Mesenchymal stem cell (in vitro differentiated cells and primary cell): ENCODE data around the gene GALNT1.

Experiments
- DNase-seq: peaks from one replicate; pipeline ENCODE4 v3.0.0-alpha.2; 2013
- H2AFZ ChIP-seq: one replicate; pipeline ENCODE4 v1.6.1; 2013; ENCODE audit warnings: low read depth, mild to moderate bottlenecking, control low read depth, inconsistent platforms, low read length, moderate library complexity
- H2AK5ac ChIP-seq: 2 replicates; pipeline ENCODE4 v1.6.1; 2013; ENCODE audit warnings: low read length, moderate library complexity, mild to moderate bottlenecking, inconsistent platforms; ENCODE audit not compliant: severe bottlenecking
- H2BK120ac ChIP-seq: one replicate; pipeline ENCODE4 v1.6.1; 2013; ENCODE audit warnings: low read depth, mild to moderate bottlenecking, inconsistent platforms, low read length, moderate library complexity
- H2BK12ac ChIP-seq, 2 experiments: one replicate each; pipeline ENCODE4 v1.6.1; 2013; ENCODE audit warnings: inconsistent platforms in 2 of 2, low read length in 2 of 2, mild to moderate bottlenecking in 2 of 2, moderate library complexity in 2 of 2, control low read depth in 1 of 2
- H2BK15ac ChIP-seq: one replicate; pipeline ENCODE4 v1.6.1; 2013; ENCODE audit warnings: mild to moderate bottlenecking, low read depth, inconsistent platforms; ENCODE audit not compliant: poor library complexity, severe bottlenecking
- H2BK5ac ChIP-seq: 2 replicates; pipeline ENCODE4 v1.6.1; 2013; ENCODE audit warnings: low read depth, mild to moderate bottlenecking, low read length, control low read depth, inconsistent platforms; ENCODE audit not compliant: poor library complexity, severe bottlenecking
- H3K14ac ChIP-seq, 2 experiments: one replicate each; pipeline ENCODE4 v1.6.1; 2013; ENCODE audit warnings: inconsistent platforms in 2 of 2, low read length in 2 of 2, control low read depth in 1 of 2, mild to moderate bottlenecking in 1 of 2, moderate library complexity in 1 of 2
- H3K18ac ChIP-seq, 2 experiments: one replicate each; pipeline ENCODE4 v1.6.1; 2013; ENCODE audit warnings: inconsistent platforms in 2 of 2, low read length in 2 of 2, control low read depth in 1 of 2, low read depth in 1 of 2, mild to moderate bottlenecking in 1 of 2
- H3K23ac ChIP-seq, 2 experiments: one replicate each; pipeline ENCODE4 v1.6.1; 2013; ENCODE audit warnings: inconsistent platforms in 2 of 2, low read length in 2 of 2, mild to moderate bottlenecking in 2 of 2, moderate library complexity in 2 of 2, control low read depth in 1 of 2
- H3K27ac ChIP-seq: 2 replicates; pipeline ENCODE4 v1.5.1; 2013; ENCODE audit warnings: mild to moderate bottlenecking, moderate library complexity, low read length, control low read depth, inconsistent platforms; ENCODE audit not compliant: poor library complexity, severe bottlenecking
- H3K27me3 ChIP-seq, 2 experiments: 2 replicates each; pipeline versions ENCODE4 v1.6.1 to v1.7.0; 2013; ENCODE audit warnings: low read length in 2 of 2, mild to moderate bottlenecking in 2 of 2, moderate library complexity in 2 of 2, control low read depth in 1 of 2, inconsistent platforms in 1 of 2; ENCODE audit not compliant: control insufficient read depth in 1 of 2, insufficient read depth in 1 of 2
- H3K36me3 ChIP-seq, 2 experiments: 2 replicates each; pipeline versions ENCODE4 v1.6.1 to v1.7.0; 2013; ENCODE audit warnings: low read length in 2 of 2, control low read depth in 1 of 2, inconsistent platforms in 1 of 2, low read depth in 1 of 2, mild to moderate bottlenecking in 1 of 2; ENCODE audit not compliant: insufficient read depth in 2 of 2, control insufficient read depth in 1 of 2
- H3K4ac ChIP-seq, 2 experiments: one replicate each; pipeline ENCODE4 v1.6.1; 2013; ENCODE audit warnings: inconsistent platforms in 2 of 2, low read length in 2 of 2, mild to moderate bottlenecking in 2 of 2, moderate library complexity in 2 of 2, control low read depth in 1 of 2, low read depth in 1 of 2
- H3K4me1 ChIP-seq: 2 replicates; pipeline ENCODE4 v1.6.1; 2013; ENCODE audit warnings: low read depth, low read length, control low read depth; ENCODE audit not compliant: control insufficient read depth, insufficient read depth
- H3K4me2 ChIP-seq: 2 replicates; pipeline ENCODE4 v1.6.1; 2013; ENCODE audit warnings: low read length, mild to moderate bottlenecking, inconsistent platforms; ENCODE audit not compliant: poor library complexity, severe bottlenecking
- H3K4me3 ChIP-seq, 2 experiments: 2 replicates each; pipeline versions ENCODE4 v1.5.1 to v1.7.0; 2013; ENCODE audit warnings: low read length in 2 of 2, mild to moderate bottlenecking in 2 of 2, control low read depth in 1 of 2, low read depth in 1 of 2; ENCODE audit not compliant: insufficient read depth in 1 of 2
- H3K79me1 ChIP-seq: replicated peaks from 2 replicates; pipeline ENCODE4 v1.6.1; 2013; ENCODE audit warnings: mild to moderate bottlenecking, control low read depth, low read length, inconsistent platforms; ENCODE audit not compliant: poor library complexity, severe bottlenecking
- H3K9ac ChIP-seq: 2 replicates; pipeline ENCODE4 v1.7.0; 2013; ENCODE audit warnings: mild to moderate bottlenecking, low read length, moderate library complexity
- H3K9me3 ChIP-seq: 2 replicates; pipeline ENCODE4 v1.7.0; 2013; ENCODE audit warnings: mild to moderate bottlenecking, low read length; ENCODE audit not compliant: control insufficient read depth
- H4K8ac ChIP-seq: one replicate; pipeline ENCODE4 v1.6.1; 2013; ENCODE audit warnings: inconsistent platforms, mild to moderate bottlenecking, low read length, moderate library complexity
- H4K91ac ChIP-seq: one replicate; pipeline ENCODE4 v1.6.1; 2013; ENCODE audit warnings: mild to moderate bottlenecking, low read length, inconsistent platforms
- WGBS: methylation state at CpG from one replicate; pipeline ENCODE4 v1.1.7; 2013; ENCODE audit warnings: mixed read lengths; 5-methylcytosine and 5-hydroxymethylcytosine counted together

GALNT1 gene

GRCh38 chr18:35739778-35740177 is 158.2 kb downstream of the GALNT1 start:
- Histone ChIP-seq H4K91ac (no peak overlapping the region), H3K9me3 (peaks cover 5% of the 10 kb centered on the region), H2AFZ (no peak overlapping the region), H2BK12ac (no peak overlapping the region), H3K4me3 (no peak overlapping the region), H3K23ac (no peak overlapping the region), H3K18ac (no peak overlapping the region), H2BK120ac (no peak overlapping the region), H3K14ac (no peak overlapping the region), H3K4me1 (no peaks in the 10 kb centered on the region), H3K4ac (no peak overlapping the region), H3K36me3 (no peaks in the 10 kb centered on the region), H3K27ac (no peak overlapping the region), H3K4me2 (no peak overlapping the region), H2BK15ac (no peak overlapping the region), H3K79me1 (no peaks in the 10 kb centered on the region), H3K9ac (no peak overlapping the region), H2AK5ac (no peak overlapping the region), H3K27me3 (peaks cover 0 to 5% of the 10 kb centered on the region in 2 experiments), H4K8ac (no peak overlapping the region), H2BK5ac (no peak overlapping the region)
- no peak for DNase-seq

- peaks cover 5% of the 10 kb centered on the region for H3K9me3 ChIP-seq
- no peaks in the 10 kb centered on the region for H3K36me3 ChIP-seq
- no peaks in the 10 kb centered on the region for H3K4me1 ChIP-seq
- H2BK5ac ChIP-seq = no peak overlapping the region
- no peak overlapping the region for H3K4ac ChIP-seq
- H2BK120ac ChIP-seq = no peak overlapping the region
- no peak overlapping the region for H3K9ac ChIP-seq
- no peak overlapping the region for H4K8ac ChIP-seq
- H3K18ac ChIP-seq = no peak overlapping the region
- no peak overlapping the region for H2AK5ac ChIP-seq
- peaks cover 0 to 5% of the 10 kb centered on the region in 2 experiments for H3K27me3 ChIP-seq
- no peak overlapping the region for H3K4me2 ChIP-seq
- H3K23ac ChIP-seq = no peak overlapping the region
- DNase-seq = no peak
- no peak overlapping the region for H3K4me3 ChIP-seq
- H4K91ac ChIP-seq = no peak overlapping the region
- no peak overlapping the region for H2BK15ac ChIP-seq
- no peaks in the 10 kb centered on the region for H3K79me1 ChIP-seq
- H3K27ac ChIP-seq = no peak overlapping the region
- no peak overlapping the region for H2BK12ac ChIP-seq
- no peak overlapping the region for H3K14ac ChIP-seq
- H2AFZ ChIP-seq = no peak overlapping the region
- 85% methylated on average over 2 of the region's 2 CpGs for WGBS
Measured at GRCh38 chr18:35740656-35741055, 159.1 kb downstream of the GALNT1 start.

- H2AFZ ChIP-seq = no peak overlapping the region
- no peak for DNase-seq
- H2BK12ac ChIP-seq = no peak overlapping the region
- no peak overlapping the region for H3K18ac ChIP-seq
- no peaks in the 10 kb centered on the region for H3K4me1 ChIP-seq
- H3K9ac ChIP-seq = no peak overlapping the region
- H3K4ac ChIP-seq = no peak overlapping the region
- H3K36me3 ChIP-seq = no peaks in the 10 kb centered on the region
- no peak overlapping the region for H3K4me3 ChIP-seq
- no peak overlapping the region for H3K27ac ChIP-seq
- H2BK5ac ChIP-seq = no peak overlapping the region
- H2BK15ac ChIP-seq = no peak overlapping the region
- no peak overlapping the region for H2BK120ac ChIP-seq
- H4K8ac ChIP-seq = no peak overlapping the region
- no peak overlapping the region for H2AK5ac ChIP-seq
- peaks cover 12 to 22% of the 10 kb centered on the region in 2 experiments for H3K27me3 ChIP-seq
- H3K79me1 ChIP-seq = no peaks in the 10 kb centered on the region
- H3K4me2 ChIP-seq = no peak overlapping the region
- H3K23ac ChIP-seq = no peak overlapping the region
- no peak overlapping the region for H4K91ac ChIP-seq
- H3K9me3 ChIP-seq = no peaks in the 10 kb centered on the region
- no peak overlapping the region for H3K14ac ChIP-seq
Measured at GRCh38 chr18:35743916-35744315, 162.4 kb downstream of the GALNT1 start.

- no peak overlapping the region for H3K27ac ChIP-seq
- H3K4me2 ChIP-seq = no peak overlapping the region
- peaks cover 25 to 26% of the 10 kb centered on the region in 2 experiments for H3K27me3 ChIP-seq
- no peak overlapping the region for H2BK12ac ChIP-seq
- no peak overlapping the region for H2AFZ ChIP-seq
- H3K79me1 ChIP-seq = no peaks in the 10 kb centered on the region
- no peaks in the 10 kb centered on the region for H3K36me3 ChIP-seq
- no peak overlapping the region for H3K4ac ChIP-seq
- H3K9me3 ChIP-seq = no peaks in the 10 kb centered on the region
- no peak overlapping the region for H2BK120ac ChIP-seq
- H2BK5ac ChIP-seq = no peak overlapping the region
- no peak overlapping the region for H3K9ac ChIP-seq
- H3K18ac ChIP-seq = no peak overlapping the region
- no peak overlapping the region for H3K23ac ChIP-seq
- H2AK5ac ChIP-seq = no peak overlapping the region
- H2BK15ac ChIP-seq = no peak overlapping the region
- no peak overlapping the region for H3K14ac ChIP-seq
- DNase-seq = no peak
- H4K91ac ChIP-seq = no peak overlapping the region
- WGBS = 86% methylated on average over 4 of the region's 4 CpGs
- no peak overlapping the region for H3K4me3 ChIP-seq
- no peak overlapping the region for H4K8ac ChIP-seq
- no peaks in the 10 kb centered on the region for H3K4me1 ChIP-seq
Measured at GRCh38 chr18:35745814-35746213, 164.3 kb downstream of the GALNT1 start.
